ENCODE measurements around the gene DOHH.

The DOHH gene

GRCh38 chr19:3476830-3477229, 23.6 kb downstream of the DOHH start:
- no peak for DNase-seq

- no peak for DNase-seq
Observed at GRCh38 chr19:3475449-3475848, 25.0 kb downstream of the DOHH start.

- DNase-seq, result no peak
Observed at GRCh38 chr19:3474614-3475013, 25.9 kb downstream of the DOHH start.

GRCh38 chr19:3474010-3474409, 26.5 kb downstream of the DOHH start:
- no peak for DNase-seq

- DNase-seq, result peak; percentile 48
Observed at GRCh38 chr19:3471954-3472655, 28.4 kb downstream of the DOHH start.

- no peak for DNase-seq
Observed at GRCh38 chr19:3470500-3471128, 29.9 kb downstream of the DOHH start.

GRCh38 chr19:3469638-3470499, 30.6 kb downstream of the DOHH start:
- no peak for DNase-seq

- DNase-seq, result no peak
Observed at GRCh38 chr19:3468211-3468610, 32.3 kb downstream of the DOHH start.

GRCh38 chr19:3467437-3468198, 32.9 kb downstream of the DOHH start:
- no peak for DNase-seq

- no peak for DNase-seq
Observed at GRCh38 chr19:3466635-3467034, 33.8 kb downstream of the DOHH start.

GRCh38 chr19:3465552-3465951, 34.9 kb downstream of the DOHH start:
- DNase-seq, result no peak

- no peak for DNase-seq
Observed at GRCh38 chr19:3464587-3465235, 35.8 kb downstream of the DOHH start.

GRCh38 chr19:3463714-3464586, 36.5 kb downstream of the DOHH start:
- DNase-seq, result no peak

- no peak for DNase-seq
Observed at GRCh38 chr19:3462991-3463713, 37.3 kb downstream of the DOHH start.

- DNase-seq, result no peak
Observed at GRCh38 chr19:3459965-3460582, 40.4 kb downstream of the DOHH start.

- DNase-seq, result peak; percentile 61
Observed at GRCh38 chr19:3459089-3459881, 41.2 kb downstream of the DOHH start.

GRCh38 chr19:3458229-3459088, 42.0 kb downstream of the DOHH start:
- DNase-seq, result no peak

GRCh38 chr19:3457528-3458228, 42.8 kb downstream of the DOHH start:
- DNase-seq, result no peak

Data from NCI-H69 (cell line).